ENCODE measurements around the gene HMCN2.
"Not testable (repeated sequence)": the region's sequence is repeated elsewhere in the genome, so short reads cannot be mapped to it uniquely, and the experiment has no call there.

Gene HMCN2

DNA sequence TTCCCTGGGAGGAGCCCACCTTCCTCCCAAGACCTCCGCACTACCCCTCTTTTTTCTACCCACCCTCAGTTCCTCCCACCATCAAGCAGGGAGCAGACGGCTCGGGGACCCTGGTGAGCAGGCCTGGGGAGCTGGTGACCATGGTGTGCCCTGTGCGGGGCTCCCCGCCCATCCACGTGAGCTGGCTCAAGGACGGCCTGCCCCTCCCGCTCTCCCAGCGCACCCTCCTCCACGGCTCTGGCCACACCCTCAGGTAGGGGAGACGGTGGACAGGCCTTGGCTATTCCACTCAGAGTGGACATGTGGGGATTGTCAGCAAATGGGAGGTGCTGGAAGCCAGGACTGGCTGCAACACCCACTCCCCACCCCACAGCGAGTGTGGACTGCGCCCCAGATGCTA lies 126.3 kb downstream of the HMCN2 start:
- DNase-seq (ENCODE audit: low read depth in 2 of 2), result no peak

DNA sequence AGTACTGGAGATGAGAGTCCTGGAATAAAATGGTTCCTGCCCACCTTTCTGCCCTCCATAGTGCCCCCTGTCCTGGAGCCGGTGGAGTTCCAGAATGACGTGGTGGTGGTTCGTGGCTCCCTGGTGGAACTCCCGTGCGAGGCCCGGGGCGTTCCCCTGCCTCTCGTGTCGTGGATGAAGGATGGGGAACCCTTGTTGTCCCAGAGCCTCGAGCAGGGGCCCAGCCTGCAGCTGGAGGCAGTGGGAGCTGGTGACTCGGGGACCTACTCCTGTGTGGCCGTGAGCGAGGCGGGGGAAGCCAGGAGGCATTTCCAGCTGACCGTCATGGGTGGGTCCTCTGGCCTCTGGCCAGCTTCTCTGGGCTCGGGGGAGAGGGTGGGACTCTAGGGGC lies 128.1 kb downstream of the HMCN2 start:
- DNase-seq (ENCODE audit: low read depth in 2 of 2), result no peak

DNA sequence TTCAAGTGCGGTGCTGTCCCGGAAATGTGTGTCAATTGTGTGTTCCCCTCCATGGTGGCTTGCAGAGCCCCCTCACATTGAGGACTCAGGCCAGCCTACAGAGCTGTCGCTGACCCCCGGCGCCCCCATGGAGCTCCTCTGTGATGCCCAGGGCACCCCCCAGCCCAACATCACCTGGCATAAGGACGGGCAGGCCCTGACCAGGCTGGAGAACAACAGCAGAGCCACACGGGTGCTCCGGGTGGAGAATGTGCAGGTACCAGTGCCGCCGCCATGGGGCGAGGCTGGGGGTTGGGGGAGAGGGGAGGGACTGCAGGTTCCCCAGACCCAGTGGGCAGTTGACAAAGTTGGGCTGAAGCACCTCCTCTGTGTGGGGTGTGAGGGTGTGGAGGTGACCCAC lies 128.8 kb downstream of the HMCN2 start:
- no peak for DNase-seq (ENCODE audit: low read depth in 2 of 2)

DNA sequence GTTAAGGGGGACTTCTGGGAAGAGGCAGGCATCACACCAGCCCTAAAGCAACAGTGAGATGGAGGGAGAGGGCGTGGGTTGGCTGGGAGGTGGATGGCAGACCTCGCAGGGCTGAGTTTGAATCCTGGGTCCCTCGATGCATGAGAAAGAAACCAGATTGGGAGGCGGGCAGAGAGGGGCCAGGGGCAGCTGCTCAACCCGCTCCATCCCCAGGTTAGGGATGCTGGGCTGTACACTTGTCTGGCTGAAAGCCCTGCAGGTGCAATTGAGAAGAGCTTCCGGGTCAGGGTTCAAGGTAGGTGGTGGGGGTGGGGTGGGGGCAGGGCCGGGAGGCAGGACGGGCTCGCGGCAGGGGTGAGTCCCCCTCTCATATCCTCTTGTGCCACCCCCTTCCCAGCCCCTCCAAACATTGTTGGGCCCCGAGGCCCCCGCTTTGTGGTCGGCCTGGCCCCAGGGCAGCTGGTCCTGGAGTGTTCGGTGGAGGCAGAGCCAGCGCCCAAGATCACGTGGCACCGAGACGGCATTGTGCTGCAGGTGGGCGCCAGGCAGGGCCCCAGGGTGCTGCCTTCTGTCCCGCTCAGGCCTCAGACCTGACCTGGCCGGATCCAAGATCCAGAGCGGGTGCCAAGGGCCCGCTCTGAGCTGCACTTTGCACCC lies 129.4 kb downstream of the HMCN2 start:
- no peak for DNase-seq (ENCODE audit: low read depth in 2 of 2)

DNA sequence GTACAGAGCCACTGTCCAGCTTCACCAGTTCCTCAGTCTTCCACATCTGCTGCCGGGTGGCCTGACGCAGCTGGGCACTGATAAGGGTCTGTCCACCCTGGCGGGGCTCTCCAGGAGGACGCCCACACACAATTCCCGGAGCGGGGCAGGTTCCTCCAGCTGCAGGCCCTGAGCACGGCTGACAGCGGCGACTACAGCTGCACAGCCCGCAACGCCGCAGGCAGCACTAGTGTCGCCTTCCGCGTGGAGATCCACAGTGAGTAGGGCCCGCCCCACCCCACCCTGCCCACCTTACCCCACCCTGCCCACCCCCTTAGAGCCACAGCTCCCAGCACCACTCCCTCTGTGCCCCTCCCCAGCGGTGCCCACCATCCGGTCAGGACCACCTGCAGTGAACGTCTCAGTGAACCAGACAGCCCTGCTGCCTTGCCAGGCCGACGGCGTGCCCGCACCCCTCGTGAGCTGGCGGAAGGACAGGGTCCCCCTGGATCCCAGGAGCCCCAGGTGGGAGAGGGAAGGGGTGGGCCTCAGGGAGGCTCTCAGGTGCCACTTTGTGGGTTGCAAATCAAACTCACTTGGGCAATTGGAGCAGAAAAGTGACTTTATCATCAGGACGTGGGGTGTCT lies 130.4 kb downstream of the HMCN2 start:
- no peak for DNase-seq (ENCODE audit: low read depth in 2 of 2)

DNA sequence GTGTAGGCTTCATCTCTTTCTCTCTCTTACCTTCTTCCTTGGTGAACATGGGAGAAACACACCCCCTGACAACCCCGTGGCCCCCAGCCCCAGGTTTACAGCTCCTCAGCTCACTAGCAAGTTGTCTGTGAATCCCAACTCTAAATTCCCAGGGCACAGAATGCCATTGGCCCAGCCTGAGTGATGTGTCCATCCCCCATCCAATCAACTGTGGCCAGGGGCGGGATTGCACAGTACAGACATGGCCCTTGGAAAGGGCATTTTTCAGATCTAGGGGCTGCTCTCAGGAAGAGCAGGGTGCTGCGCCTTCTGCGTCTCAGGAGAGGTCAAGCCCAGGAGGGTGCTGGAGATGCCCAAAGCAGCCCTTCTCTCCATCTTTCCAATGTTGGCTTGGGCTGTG lies 131.0 kb downstream of the HMCN2 start:
- no peak for DNase-seq (ENCODE audit: low read depth in 2 of 2)

DNA sequence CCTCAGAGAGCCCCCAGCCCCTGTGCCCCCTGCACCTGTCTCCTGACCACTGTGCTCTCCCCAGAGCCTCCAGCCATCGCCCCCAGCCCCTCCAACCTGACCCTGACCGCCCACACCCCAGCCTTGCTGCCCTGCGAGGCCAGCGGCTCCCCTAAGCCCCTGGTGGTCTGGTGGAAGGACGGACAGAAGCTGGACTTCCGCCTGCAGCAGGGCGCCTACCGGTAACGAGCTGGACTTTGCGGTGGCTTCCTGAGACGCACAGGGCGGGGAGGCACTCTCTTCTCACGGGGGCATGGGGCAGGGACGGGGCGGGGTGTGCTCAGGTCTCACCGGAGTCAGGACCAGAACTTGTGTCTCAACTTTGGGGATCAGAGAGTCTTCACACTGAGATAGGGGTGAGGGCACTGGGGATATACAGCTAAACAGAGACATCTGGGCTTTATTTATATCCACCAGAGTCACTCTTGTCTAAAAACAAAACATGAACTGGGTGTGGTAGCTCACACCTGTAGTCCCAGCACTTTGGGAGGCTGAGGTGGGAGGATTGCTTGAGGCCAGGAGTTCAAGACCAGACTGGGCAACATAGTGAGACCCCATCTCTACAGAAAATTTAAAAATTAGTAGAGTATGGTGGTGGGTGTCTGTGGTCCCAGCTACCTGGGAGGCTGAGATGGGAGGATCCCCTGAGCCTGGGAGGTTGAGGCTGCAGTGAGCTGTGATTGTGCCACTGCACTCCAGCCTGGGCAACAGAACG lies 133.1 kb downstream of the HMCN2 start:
- DNase-seq (ENCODE audit: low read depth in 2 of 2), result no peak

DNA sequence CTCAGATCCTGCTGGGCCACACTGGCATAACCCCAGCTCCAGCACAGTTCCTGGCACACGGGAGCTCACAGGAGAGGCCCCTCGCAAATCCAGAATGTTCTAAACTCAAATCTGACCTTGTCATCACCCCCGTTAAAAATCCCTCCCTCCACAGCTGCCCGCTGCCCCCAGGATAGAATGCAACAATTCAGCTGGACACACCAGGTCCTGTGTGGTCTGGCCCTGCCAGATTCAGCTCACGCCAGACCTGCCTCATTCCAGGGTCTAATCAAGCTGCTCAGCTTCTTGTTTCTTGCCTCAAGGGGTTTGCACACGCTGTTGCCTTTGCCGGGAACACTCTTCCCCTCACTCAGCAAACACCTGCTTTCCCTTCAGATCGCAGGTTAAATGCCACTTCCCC lies 134.2 kb downstream of the HMCN2 start:
- no peak for DNase-seq (ENCODE audit: low read depth in 2 of 2)

DNA sequence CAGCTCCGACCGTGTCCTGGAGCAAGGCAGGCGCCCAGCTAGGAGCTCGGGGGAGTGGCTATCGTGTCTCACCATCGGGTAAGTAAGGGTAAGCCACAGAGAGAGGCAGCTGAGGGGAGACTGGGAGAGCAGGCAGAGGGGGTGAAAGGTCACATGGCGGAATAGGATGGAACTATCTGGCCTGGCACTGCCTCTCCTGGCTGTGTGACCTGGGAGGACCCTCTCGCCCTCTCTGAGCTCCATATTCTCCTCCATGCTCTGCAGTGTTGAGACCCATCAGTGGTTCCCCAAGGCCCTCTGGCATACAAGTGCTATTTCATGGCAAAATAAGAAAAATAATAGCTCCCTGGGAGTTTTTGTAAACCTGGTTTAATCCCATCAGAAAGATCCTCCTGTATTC lies 135.3 kb downstream of the HMCN2 start:
- no peak for DNase-seq (ENCODE audit: low read depth in 2 of 2)

DNA sequence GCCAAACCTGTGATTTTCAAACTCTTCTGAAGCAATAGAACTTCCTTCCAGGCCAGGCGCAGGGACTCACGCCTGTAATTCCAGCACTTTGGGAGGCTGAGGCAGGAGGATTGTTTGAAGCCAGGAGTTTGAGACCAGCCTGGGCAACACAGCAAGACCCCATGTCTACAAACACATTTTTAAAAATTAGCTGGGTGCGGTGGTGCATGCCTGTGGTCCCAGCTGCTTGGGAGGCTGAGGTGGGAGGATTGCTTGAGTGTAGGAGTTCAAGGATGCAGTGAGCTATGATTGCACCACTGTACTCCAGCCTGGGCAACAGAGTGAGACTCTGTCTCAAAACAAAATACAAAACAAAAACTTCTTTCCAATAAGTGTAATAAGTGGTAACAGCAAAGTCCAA lies 136.2 kb downstream of the HMCN2 start:
- not testable (repeated sequence) for DNase-seq (ENCODE audit: low read depth in 2 of 2)

DNA sequence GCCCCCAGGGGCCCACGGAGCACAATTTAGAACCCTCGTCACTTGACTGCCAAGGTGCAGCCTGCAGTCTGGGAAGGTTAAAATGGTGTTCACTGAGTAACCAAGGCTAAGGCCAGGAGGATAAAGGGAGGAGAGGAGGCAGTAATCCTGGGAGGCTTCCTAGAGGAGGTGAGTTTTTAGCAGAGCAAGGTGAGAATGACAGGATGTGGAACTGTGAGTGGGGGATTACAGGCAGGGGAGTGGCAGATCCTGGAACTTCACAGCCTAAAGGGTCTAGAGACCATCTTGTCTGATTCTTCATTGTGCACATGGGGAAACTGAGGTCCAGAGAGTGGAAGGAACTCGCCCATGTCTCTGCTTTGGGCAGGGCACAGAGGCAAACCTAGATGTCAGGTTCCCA lies 136.7 kb downstream of the HMCN2 start:
- DNase-seq (ENCODE audit: low read depth in 2 of 2), result no peak

DNA sequence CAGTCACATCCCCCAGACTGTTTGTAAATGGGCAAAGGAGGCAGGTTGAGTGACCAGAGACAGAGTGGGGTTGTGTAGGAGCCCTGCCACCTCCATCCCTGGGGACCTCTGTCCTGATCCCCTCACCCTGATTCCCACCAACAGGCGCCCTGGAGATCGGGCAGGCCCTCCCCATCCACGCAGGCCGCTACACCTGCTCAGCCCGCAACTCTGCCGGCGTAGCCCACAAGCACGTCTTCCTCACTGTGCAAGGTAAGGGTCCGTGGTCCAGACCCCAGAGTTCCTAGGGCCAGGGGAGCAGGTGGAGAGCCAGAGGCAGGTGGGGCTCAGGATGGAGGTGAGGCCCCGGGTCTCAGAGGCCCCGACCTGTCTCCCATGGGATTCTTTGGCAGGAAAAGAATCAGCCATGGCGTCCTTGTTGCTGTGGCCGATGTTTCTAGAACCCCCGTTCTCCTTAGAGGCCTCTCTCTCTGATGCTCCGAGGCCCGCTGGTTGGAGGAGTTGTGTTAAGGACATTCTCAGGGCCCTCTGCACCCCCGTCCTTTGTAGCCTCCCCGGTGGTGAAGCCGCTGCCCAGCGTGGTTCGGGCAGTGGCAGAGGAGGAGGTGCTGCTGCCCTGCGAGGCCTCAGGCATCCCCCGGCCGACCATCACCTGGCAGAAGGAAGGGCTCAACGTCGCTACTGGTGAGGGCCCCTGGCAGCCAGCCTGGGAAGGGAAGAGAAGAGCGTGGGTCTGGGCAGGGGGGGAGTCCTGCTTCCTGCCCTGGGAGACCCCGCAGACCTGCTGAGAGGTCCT lies 137.3 kb downstream of the HMCN2 start:
- DNase-seq (ENCODE audit: low read depth in 2 of 2), result no peak

DNA sequence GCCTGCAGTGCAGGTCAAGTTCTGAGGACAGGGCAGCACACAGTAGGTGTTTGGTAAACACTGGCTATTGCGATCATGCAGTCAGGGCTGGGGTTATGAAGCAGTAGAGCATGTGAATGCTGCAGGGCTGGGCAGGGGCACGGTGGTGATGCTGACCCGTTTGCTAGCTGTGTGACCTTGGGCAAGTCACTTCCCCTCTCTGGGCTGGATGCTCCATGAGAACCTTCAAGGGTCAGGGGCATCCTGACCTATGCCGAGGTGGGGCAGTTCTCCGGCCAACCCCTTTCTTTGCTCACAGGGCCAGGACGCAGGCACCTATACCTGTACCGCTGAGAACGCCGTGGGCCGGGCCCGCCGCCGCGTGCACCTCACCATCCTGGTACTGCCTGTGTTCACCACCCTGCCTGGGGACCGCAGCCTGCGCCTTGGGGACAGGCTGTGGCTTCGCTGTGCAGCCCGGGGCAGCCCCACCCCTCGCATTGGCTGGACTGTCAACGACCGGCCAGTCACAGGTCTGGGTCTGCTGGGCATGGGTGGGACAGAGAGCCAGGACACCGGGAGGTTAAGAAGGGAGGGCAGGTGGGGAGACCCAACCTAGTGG lies 140.2 kb downstream of the HMCN2 start:
- no peak for DNase-seq (ENCODE audit: low read depth in 2 of 2)

DNA sequence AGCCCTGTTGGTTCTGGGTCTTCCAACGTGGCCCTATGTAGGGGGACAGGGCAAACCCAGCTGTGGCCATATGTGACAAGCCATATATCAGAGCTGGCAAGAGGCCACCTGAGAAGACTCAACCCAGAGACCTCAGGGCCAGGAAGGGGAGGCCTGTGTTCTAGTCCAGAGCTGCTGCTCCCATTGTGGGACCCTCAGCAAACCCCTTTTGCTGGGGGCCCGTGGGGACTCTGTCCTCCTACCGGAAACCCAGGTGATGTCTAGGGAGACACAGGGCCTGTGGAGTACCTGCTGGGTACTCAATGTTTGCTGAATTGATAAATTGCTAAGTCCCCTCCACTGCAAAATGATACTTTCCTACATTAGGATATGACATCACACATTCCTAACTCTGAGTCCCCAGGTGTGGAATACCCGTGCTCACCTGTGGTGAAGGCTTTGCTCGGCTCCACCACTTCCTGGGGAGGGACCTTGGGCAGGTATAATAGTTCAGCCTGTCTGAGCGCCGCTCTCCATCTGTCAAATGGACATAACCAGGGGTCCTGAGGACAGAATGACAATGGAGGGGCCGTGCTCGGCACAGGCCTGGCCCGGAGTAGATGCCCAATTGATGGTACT lies 140.8 kb downstream of the HMCN2 start:
- DNase-seq (ENCODE audit: low read depth in 2 of 2), result no peak

DNA sequence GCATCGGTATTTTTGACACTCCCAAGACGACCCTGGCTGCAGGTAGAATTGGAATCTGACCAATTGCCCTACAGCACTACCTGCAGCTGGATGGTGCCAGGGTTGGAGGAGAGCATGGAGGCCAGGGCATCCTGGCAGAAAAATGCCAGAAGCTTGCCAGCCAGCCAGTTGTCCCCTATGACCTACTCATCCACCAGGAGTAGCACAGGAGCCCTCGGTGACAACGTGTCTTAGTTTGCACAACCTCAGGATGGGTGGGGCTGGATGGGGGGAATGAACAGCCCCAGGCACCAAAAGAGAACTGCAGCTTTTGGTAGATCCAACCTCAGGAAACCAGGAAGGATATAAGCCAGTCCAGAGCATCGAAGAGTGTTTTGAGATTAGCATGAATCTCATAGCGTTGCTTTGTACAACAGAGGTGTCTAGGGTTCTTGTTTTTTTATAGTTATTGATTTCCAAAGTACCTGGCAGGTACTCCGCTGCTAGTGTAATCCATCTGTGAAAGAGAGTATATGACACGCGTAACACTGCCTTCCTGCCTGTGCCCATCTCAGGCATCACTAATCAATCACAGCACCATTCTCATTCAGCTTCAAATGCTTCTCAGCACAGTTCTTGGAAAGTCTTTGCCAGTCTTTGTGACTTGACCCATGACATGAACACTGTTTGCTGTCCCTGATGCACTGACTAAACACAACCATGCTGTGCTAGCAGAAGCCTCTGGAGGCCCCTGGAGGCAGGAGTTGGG lies 142.5 kb downstream of the HMCN2 start:
- DNase-seq (ENCODE audit: low read depth in 2 of 2), result no peak

DNA sequence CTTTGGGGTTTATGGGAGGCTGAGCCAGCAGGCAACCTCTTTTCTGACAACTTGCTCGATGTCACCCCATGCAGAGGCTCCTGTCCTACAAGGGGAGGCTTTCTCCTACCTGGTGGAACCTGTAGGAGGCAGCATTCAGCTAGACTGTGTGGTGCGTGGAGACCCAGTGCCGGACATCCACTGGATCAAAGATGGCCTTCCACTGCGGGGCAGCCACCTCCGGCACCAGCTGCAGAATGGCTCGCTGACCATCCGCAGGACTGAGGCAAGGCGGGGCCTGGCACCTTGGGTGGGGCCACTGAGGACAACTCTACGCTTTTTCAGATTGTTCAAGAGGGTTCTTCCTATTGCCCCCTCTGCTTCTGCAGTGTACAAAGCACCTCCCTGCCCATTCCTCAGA lies 143.1 kb downstream of the HMCN2 start:
- DNase-seq (ENCODE audit: low read depth in 2 of 2), result no peak

DNA sequence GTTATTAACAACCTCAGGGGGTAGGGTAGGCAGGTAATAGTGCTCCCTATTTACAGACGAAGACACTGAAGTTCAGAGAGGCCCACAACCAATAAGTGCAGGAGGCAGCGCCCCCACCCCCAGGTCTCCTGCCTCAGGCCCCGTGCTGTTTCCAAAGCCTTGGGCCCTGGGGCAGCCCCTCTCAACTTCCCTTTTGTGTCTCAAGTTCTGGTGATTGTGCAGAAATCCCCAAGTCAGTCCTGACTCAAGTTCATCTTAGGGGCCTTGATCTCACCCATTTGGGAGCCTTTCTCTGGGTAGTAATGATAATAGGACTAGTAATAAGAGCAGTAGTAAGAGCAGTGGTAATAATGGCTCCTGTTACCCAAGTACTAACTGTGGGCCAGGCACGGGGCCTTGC lies 143.7 kb downstream of the HMCN2 start:
- DNase-seq (ENCODE audit: low read depth in 2 of 2), result no peak

DNA sequence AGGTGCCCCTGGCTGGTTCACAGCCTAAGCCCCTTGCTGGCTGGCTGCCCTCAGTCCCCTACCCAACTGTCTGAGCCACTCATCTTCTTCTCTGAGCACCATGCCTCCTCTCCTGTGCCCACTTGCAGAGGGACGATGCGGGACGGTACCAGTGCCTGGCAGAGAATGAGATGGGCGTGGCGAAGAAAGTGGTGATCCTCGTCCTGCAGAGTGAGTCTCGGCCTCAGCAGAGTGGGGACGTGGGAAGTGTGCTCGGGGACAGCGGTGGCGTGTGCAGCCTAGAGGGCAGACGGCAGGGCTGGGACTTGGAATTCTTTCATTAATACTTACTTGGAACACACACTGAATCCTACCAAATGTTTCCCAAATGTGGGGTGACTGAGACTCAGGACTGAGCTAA lies 144.9 kb downstream of the HMCN2 start:
- DNase-seq (ENCODE audit: low read depth in 2 of 2), result no peak

DNA sequence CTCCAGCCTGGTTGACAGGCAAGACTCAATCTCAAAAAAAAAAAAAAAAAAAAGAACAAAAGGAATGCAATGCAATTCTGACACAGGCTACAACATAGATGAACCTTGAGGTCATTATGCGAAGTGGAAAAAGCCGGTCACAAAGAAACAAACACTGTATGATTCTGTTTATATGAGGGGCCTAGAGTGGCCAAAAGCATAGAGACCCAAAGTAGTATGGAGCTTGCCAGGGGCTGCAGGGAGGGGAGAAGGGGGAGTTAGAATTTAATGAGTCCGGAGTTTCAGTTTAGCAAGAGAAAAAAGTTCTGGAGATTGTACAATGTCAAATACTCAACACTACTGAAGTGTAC lies 146.0 kb downstream of the HMCN2 start:
- no peak for DNase-seq (ENCODE audit: low read depth in 2 of 2)

DNA sequence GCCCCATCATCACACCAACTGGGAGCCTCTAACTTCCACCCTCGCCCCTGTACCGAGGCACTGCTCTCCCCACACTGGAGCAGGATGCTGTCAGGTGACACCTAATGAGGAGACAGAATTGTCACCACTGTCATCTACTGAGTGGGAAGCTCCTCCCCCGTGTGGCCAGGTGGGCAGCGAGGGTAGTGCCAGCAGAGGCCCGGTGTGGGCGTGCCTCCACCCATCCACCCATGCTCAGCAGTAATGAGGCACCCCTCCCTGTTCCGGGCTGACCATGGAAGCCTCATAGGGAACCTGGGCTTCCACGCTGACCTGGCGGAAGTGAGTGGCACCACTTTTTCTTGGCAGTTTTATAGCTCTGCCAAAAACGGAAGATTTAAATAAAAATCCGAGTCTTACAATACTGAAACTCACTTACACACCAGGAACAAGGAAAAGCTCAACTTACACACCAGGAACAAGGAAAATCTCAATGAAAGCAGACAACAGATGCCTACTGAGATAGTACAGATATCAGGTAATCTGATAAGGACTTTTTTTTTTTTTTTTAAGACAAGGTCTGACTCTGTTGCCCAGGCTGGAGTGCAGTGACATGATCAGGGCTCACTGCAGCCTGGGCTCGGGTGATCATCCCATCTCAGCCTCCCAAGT lies 148.6 kb downstream of the HMCN2 start:
- no peak for DNase-seq (ENCODE audit: low read depth in 2 of 2)

Measured in stimulated activated CD4-positive, alpha-beta T cell treated with anti-CD3 and anti-CD28 coated beads, Interleukin-12 subunit alpha, Interleukin-12 subunit beta, amount 100 ng/mL, for 24 hours (primary cell).